Activated naive CD8-positive, alpha-beta T cell (primary cell): ENCODE measurements around the gene ITCH.

Experiments used
- H3K27ac Mint-ChIP-seq: one replicate; pipeline ENCODE4 v1.8.0; 2021; ENCODE audit warnings: mixed read lengths
- H3K27me3 Mint-ChIP-seq: one replicate; pipeline ENCODE4 v1.8.0; 2021; ENCODE audit warnings: mixed read lengths
- H3K36me3 Mint-ChIP-seq: one replicate; pipeline ENCODE4 v1.8.0; 2021; ENCODE audit warnings: mixed read lengths
- H3K4me1 Mint-ChIP-seq: one replicate; pipeline ENCODE4 v1.8.0; 2021; ENCODE audit warnings: low read depth, mixed read lengths
- H3K4me3 Mint-ChIP-seq: one replicate; pipeline ENCODE4 v1.8.0; 2021; ENCODE audit warnings: mild to moderate bottlenecking, mixed read lengths
- H3K9me3 Mint-ChIP-seq: one replicate; pipeline ENCODE4 v1.8.0; 2021; ENCODE audit warnings: low read depth, mixed read lengths

ITCH gene

DNA sequence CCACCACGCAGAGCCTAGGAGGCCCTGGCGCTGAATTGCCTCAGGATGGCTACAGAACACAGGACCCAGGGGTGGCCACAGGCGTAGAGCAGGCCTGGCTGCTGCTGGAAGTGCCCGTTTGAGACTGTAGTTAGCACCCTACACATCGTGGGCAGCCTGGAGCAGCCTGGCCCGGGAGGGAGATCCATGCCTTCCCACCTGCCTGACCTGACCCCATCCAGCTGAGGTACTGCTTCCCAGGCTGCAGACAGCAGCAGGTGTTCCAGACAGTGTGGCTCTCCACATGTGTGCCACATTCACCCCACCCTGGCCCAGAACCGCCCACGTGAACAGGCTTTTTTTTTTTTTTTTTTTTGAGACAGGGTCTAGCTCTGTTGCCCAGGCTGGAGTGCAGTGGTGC lies 174.6 kb downstream of the ITCH start:
- no peaks in the 10 kb centered on the region for H3K9me3 Mint-ChIP-seq
- H3K27me3 Mint-ChIP-seq: no peaks in the 10 kb centered on the region
- H3K36me3 Mint-ChIP-seq: peaks cover 3% of the 10 kb centered on the region
- H3K4me3 Mint-ChIP-seq: no peak overlapping the region
- H3K27ac Mint-ChIP-seq: no peak overlapping the region
- peaks cover 2% of the 10 kb centered on the region for H3K4me1 Mint-ChIP-seq

DNA sequence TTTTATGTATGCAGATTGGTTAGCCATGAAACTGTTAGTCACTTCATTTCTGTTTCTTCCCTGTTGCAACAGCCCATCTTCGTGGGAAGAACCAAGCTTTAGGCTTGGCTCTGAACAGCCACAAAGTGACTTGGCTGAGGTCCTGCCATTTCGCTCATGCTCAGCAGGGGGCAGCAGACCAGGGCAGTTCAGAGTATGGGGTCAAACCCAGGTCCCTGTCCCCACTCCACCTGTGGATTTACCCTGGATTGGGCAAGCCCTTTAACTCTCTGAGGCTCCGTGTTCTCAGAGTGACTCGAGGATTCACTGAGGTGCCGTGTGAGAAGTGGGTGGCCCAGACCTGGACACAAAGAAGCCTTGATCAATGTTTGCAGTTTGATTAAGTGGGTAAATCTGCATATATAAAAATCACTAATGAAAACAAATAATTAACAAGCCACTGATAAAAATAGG lies 175.6 kb downstream of the ITCH start:
- no peaks in the 10 kb centered on the region for H3K27me3 Mint-ChIP-seq
- H3K27ac Mint-ChIP-seq: no peak overlapping the region
- H3K9me3 Mint-ChIP-seq: no peaks in the 10 kb centered on the region
- peaks cover 2% of the 10 kb centered on the region for H3K4me1 Mint-ChIP-seq
- H3K4me3 Mint-ChIP-seq: no peak overlapping the region
- H3K36me3 Mint-ChIP-seq: peaks cover 3% of the 10 kb centered on the region

DNA sequence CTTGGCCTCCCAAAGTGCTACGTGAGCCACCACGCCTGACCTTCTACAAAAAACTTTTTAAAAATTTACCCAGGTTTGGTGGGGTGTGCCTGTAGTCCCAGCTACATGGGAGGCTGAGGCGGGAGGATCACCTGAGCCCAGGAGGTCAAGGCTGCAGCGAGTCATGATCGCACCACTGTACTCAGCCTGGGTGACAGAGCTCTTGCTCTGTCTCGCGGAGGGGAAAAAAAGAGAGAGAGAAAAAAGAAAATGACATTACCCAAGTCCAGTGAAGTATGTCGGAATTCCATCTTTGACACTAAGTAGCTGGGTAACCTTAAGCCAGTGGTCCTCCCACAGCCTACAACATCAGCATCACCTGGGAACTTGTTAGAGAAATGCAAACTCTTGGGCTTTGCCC lies 176.7 kb downstream of the ITCH start:
- no peak overlapping the region for H3K27ac Mint-ChIP-seq
- H3K4me3 Mint-ChIP-seq: no peak overlapping the region
- H3K4me1 Mint-ChIP-seq: peaks cover 9% of the 10 kb centered on the region
- no peaks in the 10 kb centered on the region for H3K9me3 Mint-ChIP-seq
- H3K36me3 Mint-ChIP-seq: peaks cover 3% of the 10 kb centered on the region
- H3K27me3 Mint-ChIP-seq: no peaks in the 10 kb centered on the region

DNA sequence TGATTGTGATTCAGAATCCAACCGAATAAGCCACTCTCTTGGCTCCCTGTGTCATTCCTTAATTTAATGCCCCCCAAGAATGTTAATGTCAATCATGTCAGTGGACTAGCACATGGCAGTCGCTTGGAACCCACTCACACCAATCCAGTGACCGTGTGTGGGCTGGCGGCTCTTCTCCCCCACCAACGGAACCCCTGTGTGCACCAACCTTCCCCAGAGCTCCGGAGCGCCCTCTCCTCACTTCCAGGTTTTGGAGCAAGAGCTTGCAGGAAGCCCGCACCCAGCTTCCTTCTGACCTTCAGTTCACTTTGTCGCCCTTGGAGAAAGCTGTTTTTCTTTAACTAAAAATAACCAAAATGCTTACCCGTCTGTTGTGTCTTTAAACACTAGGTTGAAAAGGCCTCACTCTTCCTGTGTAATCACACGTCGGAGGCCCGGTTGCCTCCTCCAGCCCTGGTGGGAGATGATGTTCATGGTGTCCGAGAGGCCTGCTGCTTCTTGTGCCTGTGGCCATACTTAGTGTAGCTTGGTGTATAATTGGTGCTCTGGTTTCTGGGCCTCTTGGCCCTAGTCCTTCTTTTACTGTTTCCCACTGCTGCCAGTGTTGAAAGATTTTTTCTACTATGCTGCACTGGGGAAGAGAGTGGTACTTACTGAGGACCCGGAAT lies 177.7 kb downstream of the ITCH start:
- no peaks in the 10 kb centered on the region for H3K27me3 Mint-ChIP-seq
- peak overlapping the region; percentile 73 for H3K27ac Mint-ChIP-seq
- peaks cover 9% of the 10 kb centered on the region for H3K4me1 Mint-ChIP-seq
- no peak overlapping the region for H3K4me3 Mint-ChIP-seq
- peaks cover 3% of the 10 kb centered on the region for H3K36me3 Mint-ChIP-seq
- no peaks in the 10 kb centered on the region for H3K9me3 Mint-ChIP-seq

DNA sequence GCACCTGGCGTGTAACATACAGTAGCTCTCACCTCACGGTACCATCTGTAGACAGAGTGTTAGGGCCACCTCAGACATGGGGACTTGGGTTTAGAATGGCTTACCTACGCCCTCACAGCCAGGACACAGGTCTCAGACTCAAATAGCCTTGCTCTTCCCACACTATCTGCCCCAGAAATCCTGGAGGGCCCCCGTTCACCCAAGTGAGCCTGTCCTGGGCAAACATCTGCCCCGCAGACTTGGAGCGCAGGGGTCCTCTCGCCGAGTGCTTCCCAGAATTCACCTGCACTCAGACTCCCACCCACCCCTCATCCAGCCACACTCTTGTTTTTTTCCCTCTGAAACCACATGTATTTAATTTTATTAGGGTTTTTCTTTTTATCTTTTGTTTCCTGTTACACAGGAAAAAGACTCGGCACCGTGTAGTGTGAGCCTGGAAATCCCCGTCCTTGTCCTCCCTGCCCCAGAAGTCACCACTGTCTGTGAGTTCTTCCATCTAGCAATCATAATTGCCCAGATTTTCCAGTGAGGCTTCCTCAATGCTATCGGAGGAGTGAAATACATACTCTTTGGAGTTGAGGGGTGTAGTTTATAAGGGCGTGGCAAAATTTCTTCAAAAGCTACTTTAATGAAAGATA lies 178.3 kb downstream of the ITCH start:
- Mint-ChIP-seq H3K27me3 (no peaks in the 10 kb centered on the region), H3K9me3 (no peaks in the 10 kb centered on the region), H3K4me1 (peaks cover 9% of the 10 kb centered on the region), H3K36me3 (peaks cover 3% of the 10 kb centered on the region), H3K27ac (peak overlapping the region; percentile 73), H3K4me3 (no peak overlapping the region)

DNA sequence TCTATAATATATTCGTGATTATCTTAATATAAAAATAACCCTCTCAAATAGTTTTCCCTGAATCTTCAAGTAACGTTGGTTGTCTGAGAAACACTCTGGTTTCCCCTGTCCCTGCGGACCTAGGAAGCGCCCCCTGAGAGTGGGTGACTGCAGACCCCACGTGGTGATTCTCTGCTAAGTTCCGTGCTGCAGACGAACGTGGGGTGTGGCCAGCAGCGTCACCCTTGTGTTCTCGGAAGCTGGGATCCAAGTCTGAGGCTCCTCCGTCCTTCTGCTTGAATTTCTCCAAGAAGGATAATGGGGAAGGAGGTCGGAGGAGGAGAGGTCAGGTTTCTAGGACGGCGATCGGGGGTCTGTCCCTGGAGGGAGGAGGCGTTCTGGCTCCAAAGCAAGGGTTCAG lies 178.8 kb downstream of the ITCH start:
- Mint-ChIP-seq H3K4me1 (peaks cover 9% of the 10 kb centered on the region), H3K36me3 (peaks cover 3% of the 10 kb centered on the region), H3K27ac (no peak overlapping the region), H3K4me3 (no peak overlapping the region), H3K27me3 (no peaks in the 10 kb centered on the region), H3K9me3 (no peaks in the 10 kb centered on the region)

DNA sequence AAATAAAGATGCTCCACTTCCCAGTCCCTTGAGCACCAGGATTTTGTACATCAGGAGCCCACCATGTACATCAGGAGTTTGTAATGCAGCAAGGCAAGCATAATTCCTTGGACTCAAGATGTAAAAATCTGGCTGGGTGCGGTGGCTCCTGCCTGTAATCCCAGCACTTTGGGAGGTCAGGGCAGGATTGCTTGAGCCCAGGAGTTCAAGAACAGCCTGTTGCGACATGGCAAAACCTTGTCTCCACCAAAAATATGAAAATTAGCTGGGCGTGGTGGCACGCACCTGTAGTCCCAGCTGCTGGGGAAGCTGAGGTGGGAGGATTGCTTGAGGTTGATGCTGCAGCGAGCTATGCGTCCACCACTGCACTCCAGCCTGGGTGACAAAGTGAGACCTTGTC lies 179.4 kb downstream of the ITCH start:
- Mint-ChIP-seq H3K9me3 (no peaks in the 10 kb centered on the region), H3K27ac (no peak overlapping the region), H3K27me3 (no peaks in the 10 kb centered on the region), H3K4me3 (no peak overlapping the region), H3K4me1 (peaks cover 9% of the 10 kb centered on the region), H3K36me3 (no peaks in the 10 kb centered on the region)

DNA sequence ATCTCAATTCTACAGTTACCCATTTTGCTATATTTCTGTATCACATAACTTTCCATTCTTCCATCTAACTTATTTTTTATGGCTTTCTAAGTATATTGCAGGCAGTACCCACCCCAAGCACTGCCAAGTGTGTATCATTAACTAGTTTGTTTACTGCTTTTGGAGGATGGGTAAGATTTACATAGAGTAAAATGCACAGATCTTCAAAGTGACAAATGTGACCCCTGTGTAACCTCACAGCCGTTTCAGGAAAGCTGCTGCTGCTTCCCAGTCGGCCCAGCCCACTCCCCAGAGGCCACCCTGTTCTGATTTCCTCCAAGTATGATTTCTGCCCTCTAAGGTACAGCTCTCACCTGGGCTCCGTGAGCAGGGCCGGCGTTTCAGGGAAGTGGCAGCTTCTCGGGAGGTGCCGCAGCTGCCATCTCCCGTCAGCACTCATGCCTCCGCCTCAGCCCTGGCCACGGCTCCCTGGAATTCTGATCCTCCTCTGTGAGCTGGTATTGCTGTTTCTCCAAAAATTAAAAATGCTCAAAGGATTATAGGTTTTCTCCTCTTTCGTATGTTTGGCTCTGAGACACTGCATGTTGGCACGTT lies 180.5 kb downstream of the ITCH start:
- Mint-ChIP-seq H3K36me3 (no peaks in the 10 kb centered on the region), H3K4me3 (no peak overlapping the region), H3K27me3 (no peaks in the 10 kb centered on the region), H3K9me3 (no peaks in the 10 kb centered on the region), H3K4me1 (peaks cover 9% of the 10 kb centered on the region), H3K27ac (peak overlapping the region; percentile 28)

DNA sequence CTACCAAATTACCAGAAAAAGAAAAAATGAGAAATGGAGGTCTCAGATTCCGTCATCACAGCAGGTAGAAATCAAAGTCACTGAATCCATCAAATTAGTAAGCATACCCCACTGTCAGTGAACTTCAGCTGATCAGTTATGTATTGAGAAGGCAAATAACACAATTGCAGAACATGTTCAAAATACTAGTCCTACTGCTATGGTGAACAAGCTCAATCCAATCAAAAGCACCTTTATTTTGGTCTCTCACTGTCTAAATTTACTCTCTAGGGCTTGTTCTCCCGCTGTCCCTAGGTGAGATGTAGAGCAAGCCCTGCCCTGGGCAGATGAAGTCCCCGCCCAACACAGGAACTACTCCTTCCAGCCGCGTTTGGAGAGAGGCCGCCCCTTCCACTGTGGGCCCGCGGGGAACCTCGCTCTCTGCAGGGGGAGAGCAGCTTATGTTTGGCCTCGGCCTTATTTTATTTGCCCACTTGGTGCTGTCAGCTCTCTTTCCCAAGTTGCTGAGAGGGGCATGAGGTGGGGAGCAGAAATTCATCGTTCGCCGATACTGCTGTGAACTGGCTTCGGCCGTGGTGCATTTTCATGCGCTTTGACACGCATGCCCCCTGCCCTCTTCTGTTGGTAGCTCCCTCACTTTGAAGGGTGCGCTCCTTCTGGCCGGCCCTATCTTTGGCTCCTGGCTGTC lies 181.2 kb downstream of the ITCH start:
- Mint-ChIP-seq H3K9me3 (no peaks in the 10 kb centered on the region), H3K4me1 (peaks cover 9% of the 10 kb centered on the region), H3K27ac (no peak overlapping the region), H3K36me3 (no peaks in the 10 kb centered on the region), H3K27me3 (no peaks in the 10 kb centered on the region), H3K4me3 (peak overlapping the region; percentile 67)

DNA sequence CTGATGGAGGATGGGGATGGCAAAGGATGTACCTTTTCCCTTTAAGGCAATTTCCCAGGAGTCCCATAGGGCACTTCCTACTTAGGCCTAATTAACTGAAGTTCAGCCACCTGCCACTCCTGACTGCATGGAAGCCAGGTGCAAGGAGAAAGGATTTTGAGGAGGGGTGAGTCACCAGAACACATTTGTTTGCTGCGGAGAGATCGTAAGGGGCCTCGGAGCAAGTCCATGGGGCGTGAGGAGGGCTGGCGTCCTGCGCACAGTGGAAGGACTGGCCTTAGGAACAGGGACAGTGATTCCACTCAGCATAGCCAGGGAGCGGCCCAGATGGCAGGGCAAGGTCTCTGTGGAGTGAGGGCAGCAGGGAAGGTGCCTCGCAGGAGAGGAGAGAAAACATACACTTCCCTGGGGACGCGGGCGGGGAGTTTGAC lies 183.7 kb downstream of the ITCH start:
- Mint-ChIP-seq H3K4me1 (peaks cover 7% of the 10 kb centered on the region), H3K9me3 (no peaks in the 10 kb centered on the region), H3K27me3 (no peaks in the 10 kb centered on the region), H3K27ac (no peak overlapping the region), H3K36me3 (no peaks in the 10 kb centered on the region), H3K4me3 (no peak overlapping the region)

DNA sequence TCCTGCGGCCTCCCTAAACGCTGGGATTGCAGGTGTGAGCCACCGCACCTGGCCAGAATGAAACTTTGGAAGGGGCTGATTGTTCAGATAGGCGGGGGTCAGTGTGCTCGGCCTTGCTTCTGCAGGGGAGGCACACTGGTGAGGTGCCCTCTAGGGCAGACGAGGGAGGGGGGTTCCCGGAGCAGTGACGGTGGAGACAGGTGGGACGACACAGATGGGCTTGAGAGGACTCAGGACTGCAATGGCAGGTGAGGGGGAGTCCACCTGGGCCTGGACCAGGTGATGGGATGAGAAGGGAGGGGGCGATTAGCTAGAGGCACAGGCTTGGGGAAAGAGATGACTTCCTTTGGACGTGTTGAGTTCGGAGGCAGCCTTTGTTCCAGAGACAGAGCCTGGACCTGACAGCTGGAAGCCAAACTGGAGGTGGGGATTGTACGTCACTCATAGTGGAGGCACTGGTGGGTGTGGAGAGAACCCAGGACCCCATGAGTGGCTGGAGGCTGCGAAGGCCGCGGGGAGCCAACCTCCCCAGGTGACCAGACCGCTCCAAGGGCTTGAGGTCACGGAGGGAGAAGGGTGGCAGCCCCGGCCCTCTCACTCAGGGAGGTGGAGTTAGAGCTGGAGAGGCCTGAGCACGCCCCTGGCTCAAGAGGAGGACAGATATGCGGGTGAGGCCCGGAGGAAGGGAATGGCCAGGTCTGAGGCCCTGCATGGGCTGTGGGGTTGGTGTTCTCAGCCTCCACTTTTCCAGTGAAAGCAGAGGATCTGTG lies 185.0 kb downstream of the ITCH start:
- H3K27ac Mint-ChIP-seq: no peak overlapping the region
- H3K27me3 Mint-ChIP-seq: no peaks in the 10 kb centered on the region
- no peaks in the 10 kb centered on the region for H3K9me3 Mint-ChIP-seq
- no peaks in the 10 kb centered on the region for H3K36me3 Mint-ChIP-seq
- peaks cover 7% of the 10 kb centered on the region for H3K4me1 Mint-ChIP-seq
- no peak overlapping the region for H3K4me3 Mint-ChIP-seq

DNA sequence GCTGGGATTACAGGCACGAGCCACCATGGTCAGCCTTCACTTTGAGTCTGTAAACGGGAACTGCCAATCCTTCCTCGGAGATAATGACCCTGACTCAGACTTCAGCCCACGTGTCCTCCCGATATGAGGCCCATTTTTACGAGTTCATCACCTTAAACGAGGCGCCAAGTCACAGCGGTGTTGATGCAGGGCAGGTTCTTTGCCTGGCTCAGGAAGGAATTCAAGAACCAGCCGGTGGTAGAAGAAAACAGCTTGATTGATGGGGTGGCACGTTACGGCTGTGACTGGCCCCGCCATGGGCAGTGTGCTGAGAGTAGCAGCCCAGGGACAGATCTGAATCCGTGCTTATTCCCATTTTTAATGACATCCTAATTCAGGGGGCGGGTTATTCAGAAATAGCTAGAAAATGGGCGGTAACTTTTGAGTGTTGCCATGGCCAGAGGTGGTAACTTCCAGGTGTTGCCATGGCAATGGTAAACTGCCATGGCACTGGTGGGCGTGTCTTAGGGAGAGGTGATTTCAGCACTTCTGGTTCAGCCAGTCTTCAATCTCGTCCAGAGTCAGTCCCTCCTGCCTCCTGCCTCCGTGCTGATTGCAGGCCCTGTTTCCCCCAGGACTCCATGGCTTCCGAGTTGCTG lies 186.3 kb downstream of the ITCH start:
- no peaks in the 10 kb centered on the region for H3K36me3 Mint-ChIP-seq
- no peak overlapping the region for H3K4me3 Mint-ChIP-seq
- peaks cover 2% of the 10 kb centered on the region for H3K4me1 Mint-ChIP-seq
- no peak overlapping the region for H3K27ac Mint-ChIP-seq
- no peaks in the 10 kb centered on the region for H3K9me3 Mint-ChIP-seq
- H3K27me3 Mint-ChIP-seq: no peaks in the 10 kb centered on the region

DNA sequence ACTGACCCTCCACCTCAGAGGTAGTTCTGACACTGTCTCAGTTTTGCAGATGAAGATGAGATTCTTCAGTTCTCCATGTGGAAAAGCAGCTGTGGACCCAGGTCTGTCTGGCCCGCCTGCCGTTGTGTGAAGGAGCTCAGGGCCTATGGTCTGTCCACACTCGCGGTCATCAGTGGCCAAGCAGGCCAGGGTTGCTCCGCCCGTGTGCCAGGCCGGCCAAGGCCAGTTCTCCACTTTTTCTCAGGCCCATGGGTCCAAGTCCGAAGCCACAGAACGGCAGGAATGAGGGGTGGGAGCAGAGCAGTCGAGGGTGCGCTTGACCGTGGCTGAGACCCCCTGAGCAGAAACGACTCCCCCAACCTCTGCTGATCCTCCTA lies 186.8 kb downstream of the ITCH start:
- no peaks in the 10 kb centered on the region for H3K36me3 Mint-ChIP-seq
- H3K4me1 Mint-ChIP-seq: no peaks in the 10 kb centered on the region
- H3K27ac Mint-ChIP-seq: no peak overlapping the region
- no peaks in the 10 kb centered on the region for H3K27me3 Mint-ChIP-seq
- H3K9me3 Mint-ChIP-seq: no peaks in the 10 kb centered on the region
- no peak overlapping the region for H3K4me3 Mint-ChIP-seq

DNA sequence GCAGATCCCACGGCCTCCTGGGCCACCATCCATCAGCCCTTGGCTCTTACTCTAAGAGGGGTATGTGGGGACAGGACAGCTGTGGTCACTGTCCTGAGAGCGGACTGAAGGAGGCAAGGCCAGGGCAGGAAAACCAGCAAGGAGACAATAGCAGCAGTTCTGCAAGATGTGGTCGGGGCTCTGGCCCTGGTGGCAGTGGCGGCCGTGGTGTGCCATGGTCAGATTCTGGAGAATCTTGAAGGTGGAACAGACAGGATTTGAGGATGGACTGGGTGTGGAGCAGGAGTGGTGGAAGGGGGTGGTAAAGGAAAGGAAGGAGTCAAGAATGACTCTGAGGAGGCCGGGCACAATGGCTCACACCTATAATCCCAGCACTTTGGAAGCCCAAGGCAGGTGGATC lies 189.5 kb downstream of the ITCH start:
- Mint-ChIP-seq H3K4me3 (no peak overlapping the region), H3K36me3 (no peaks in the 10 kb centered on the region), H3K27ac (no peak overlapping the region), H3K9me3 (no peaks in the 10 kb centered on the region), H3K4me1 (peaks cover 7% of the 10 kb centered on the region), H3K27me3 (no peaks in the 10 kb centered on the region)
